22Rv1 (cell line): ENCODE measurements around the gene PRR20B.

Source experiments
- ZFX ChIP-seq: fragments of 450-650 bp; IDR thresholded peaks from 2 replicates; pipeline ENCODE4 v1.6.1; 2017; ENCODE audit warnings: antibody characterized with exemption, borderline replicate concordance
- TF ChIP-seq, protein P1 (sequence below): fragments of 450-650 bp; IDR thresholded peaks from 2 replicates; pipeline ENCODE4 v1.5.1; 2017; ENCODE audit warnings: mild to moderate bottlenecking

GRCh38 chr13:57114945-57115344 lies 32.3 kb upstream of the PRR20B start:
- TF ChIP-seq, protein P1, sequence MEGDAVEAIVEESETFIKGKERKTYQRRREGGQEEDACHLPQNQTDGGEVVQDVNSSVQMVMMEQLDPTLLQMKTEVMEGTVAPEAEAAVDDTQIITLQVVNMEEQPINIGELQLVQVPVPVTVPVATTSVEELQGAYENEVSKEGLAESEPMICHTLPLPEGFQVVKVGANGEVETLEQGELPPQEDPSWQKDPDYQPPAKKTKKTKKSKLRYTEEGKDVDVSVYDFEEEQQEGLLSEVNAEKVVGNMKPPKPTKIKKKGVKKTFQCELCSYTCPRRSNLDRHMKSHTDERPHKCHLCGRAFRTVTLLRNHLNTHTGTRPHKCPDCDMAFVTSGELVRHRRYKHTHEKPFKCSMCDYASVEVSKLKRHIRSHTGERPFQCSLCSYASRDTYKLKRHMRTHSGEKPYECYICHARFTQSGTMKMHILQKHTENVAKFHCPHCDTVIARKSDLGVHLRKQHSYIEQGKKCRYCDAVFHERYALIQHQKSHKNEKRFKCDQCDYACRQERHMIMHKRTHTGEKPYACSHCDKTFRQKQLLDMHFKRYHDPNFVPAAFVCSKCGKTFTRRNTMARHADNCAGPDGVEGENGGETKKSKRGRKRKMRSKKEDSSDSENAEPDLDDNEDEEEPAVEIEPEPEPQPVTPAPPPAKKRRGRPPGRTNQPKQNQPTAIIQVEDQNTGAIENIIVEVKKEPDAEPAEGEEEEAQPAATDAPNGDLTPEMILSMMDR, result no peak
- TF ChIP-seq ZFX, result no peak
